H1 (cell line): ENCODE data around the gene GGA2. TPM values are rescaled to one million over a fixed set of nuclear protein-coding genes. Genes with fewer than 3 reads are reported as not detected.

Source experiments
- ASH2L ChIP-seq: fragments of 200-600, 300-600 bp; sonication (generic); IDR thresholded peaks from one replicate; pipeline ENCODE4 v1.7.1; 2017; ENCODE audit warnings: low read length
- E2F6 ChIP-seq: IDR thresholded peaks from 2 replicates; pipeline ENCODE4 v1.6.1; 2012; ENCODE audit warnings: inconsistent platforms
- HDAC2 ChIP-seq, 2 experiments: fragments of 300-600 bp in 1 of 2; sonication (generic) in 1 of 2; IDR thresholded peaks; 2 replicates each; pipeline ENCODE4 v1.6.1; 2011 to 2012; ENCODE audit warnings: low read depth in 2 of 2, low read length in 2 of 2, mild to moderate bottlenecking in 2 of 2, moderate library complexity in 2 of 2, borderline replicate concordance in 1 of 2, inconsistent platforms in 1 of 2
- JUND ChIP-seq: IDR thresholded peaks from 2 replicates; pipeline ENCODE4 v1.6.1; 2011; ENCODE audit warnings: mild to moderate bottlenecking, improper control_type of control experiment, low read length
- MAX ChIP-seq: IDR thresholded peaks from 2 replicates; pipeline ENCODE4 v1.6.1; 2012; ENCODE audit warnings: inconsistent platforms
- PHF8 ChIP-seq: fragments of 200-600 bp; sonication (generic); conservative IDR thresholded peaks from 2 replicates; pipeline ENCODE4 v1.7.1; 2012; ENCODE audit warnings: low read depth, mild to moderate bottlenecking, inconsistent platforms, low read length, moderate library complexity
- SP2 ChIP-seq: IDR thresholded peaks from 2 replicates; pipeline ENCODE4 v1.6.1; 2012; ENCODE audit warnings: mild to moderate bottlenecking, low read length, inconsistent platforms
- TAF1 ChIP-seq: IDR thresholded peaks from 2 replicates; pipeline ENCODE4 v1.6.1; 2011; ENCODE audit warnings: mild to moderate bottlenecking, low read depth, low read length
- ZNF274 ChIP-seq: IDR thresholded peaks from 2 replicates; pipeline ENCODE4 v1.7.0; 2012; ENCODE audit warnings: low read length, borderline replicate concordance; ENCODE audit errors: extremely low read depth
- polyA plus RNA-seq, 7 experiments: library from polyadenylated mRNA; depleted of rRNA in 3 of 7; stranded (reverse) in 5 of 7; unstranded in 2 of 7; fragments of >200 nt in 5 of 7; fragments of 200-250 nt in 2 of 7; gene quantifications; 1 replicate in 5 of 7; 2 replicates in 1 of 7; 4 replicates in 1 of 7; pipeline versions ENCODE4 v1.2.1 to v1.2.3, GENCODE V29; 2011 to 2013; ENCODE audit warnings: missing spikeins in 2 of 7, mixed read lengths in 2 of 7
- total RNA-seq: library from RNA; stranded (reverse); fragmentation: NEBNext Ultra II Directional; extraction: Animal tissue kit (Norgen Biotek cat#: 25700); gene quantifications from 2 replicates; pipeline ENCODE4 v1.2.1, GENCODE V29; 2021

Gene GGA2
- total and polyA plus RNA-seq, 2 of the 8 experiments (the other 6 are each of a cell fraction or from before 2014, with no cell fraction given) = 65.8 to 114 TPM

GRCh38 chr16:23556881-23557778, 46.8 kb upstream of the GGA2 start, which contains the start of the genes EARS2 and UBFD1 (continued):
- TF ChIP-seq ZNF274 (no peak), MAX (peak; percentile 95), E2F6 (peak; percentile 82), SP2 (0 out of 2 replicates have a peak, but pooled peaks have one; percentile 22), PHF8 (peak; percentile 98), HDAC2 (IDR thresholded peaks at IDR 0.05; ENCODE audit: borderline replicate concordance in 1 of 2, low read depth in 2 of 2, low read length in 2 of 2) (peak; percentile 99 to 100), ASH2L (peak; percentile 65), TAF1 (peak; percentile 89), JUND (peak; percentile 22; the same call in 1 of the 2 replicates)
